Measurements from ENCODE around the gene DNAJB1.

The DNAJB1 gene

DNA sequence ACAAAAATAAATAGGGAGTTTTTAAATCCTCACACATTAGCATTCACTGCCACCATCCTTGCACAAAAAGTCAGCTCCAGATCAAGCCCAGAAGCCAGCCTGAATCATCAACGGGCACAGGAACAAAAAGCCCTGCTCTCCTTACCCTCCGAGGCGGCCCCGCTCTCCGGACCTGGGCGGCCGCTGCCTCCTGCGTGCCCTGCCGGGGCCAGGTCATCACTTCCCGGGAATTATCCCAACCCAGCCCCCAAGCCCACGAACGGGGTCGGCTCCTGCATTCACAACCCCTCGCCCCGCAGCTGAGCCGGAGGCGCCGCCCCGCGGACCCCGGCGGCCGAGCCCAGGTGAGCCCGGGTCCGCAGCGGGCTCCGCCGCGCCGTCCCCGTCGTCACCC, 754 bp downstream of the DNAJB1 start:
- TF ChIP-seq, protein P1, sequence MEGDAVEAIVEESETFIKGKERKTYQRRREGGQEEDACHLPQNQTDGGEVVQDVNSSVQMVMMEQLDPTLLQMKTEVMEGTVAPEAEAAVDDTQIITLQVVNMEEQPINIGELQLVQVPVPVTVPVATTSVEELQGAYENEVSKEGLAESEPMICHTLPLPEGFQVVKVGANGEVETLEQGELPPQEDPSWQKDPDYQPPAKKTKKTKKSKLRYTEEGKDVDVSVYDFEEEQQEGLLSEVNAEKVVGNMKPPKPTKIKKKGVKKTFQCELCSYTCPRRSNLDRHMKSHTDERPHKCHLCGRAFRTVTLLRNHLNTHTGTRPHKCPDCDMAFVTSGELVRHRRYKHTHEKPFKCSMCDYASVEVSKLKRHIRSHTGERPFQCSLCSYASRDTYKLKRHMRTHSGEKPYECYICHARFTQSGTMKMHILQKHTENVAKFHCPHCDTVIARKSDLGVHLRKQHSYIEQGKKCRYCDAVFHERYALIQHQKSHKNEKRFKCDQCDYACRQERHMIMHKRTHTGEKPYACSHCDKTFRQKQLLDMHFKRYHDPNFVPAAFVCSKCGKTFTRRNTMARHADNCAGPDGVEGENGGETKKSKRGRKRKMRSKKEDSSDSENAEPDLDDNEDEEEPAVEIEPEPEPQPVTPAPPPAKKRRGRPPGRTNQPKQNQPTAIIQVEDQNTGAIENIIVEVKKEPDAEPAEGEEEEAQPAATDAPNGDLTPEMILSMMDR (IDR thresholded peaks at IDR 0.05; ENCODE audit: insufficient read depth, low read depth, low read length, missing control alignments) = no peak
- peak overlapping the region; percentile 88 for H3K4me3 ChIP-seq (ENCODE audit: low read length)
- DNase-seq (ENCODE audit: low read depth) = no peak

DNA sequence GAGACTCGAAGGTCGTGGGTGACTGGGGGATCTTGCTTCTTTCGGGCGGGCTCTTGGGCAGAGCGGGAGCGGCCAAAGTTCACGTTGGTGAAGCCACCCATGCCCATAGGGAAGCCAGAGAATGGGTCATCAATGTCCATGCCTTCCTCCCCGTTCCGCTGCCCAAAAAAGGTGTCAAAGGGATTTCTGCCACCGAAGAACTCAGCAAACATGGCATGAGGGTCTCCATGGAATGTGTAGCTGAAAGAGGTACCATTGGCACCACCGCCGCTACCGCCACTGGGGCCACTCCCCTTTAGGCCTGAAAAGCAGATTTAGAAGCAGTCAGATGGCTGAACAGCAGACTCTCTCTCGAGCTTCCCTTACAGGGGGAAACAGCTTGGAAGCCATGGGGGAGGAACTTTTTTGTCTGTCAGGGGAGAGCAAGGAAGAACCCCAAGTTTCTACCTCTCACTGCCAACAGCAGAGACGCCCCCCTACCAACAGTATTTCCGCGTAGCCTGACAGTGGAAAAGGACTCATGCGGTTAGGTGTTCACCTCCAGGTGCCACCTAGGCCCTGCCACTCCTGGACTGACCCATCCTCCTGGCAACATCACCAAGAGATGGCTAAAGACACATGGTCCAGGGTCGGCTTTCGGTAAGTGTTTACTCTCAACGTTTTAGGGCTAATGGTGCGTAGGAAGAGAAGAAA, 1.3 kb downstream of the DNAJB1 start:
- no peak for DNase-seq (ENCODE audit: low read depth)
- peak overlapping the region; percentile 88 for H3K4me3 ChIP-seq (ENCODE audit: low read length)
- TF ChIP-seq, protein P1 (IDR thresholded peaks at IDR 0.05; ENCODE audit: insufficient read depth, low read depth, low read length, missing control alignments) = no peak

DNA sequence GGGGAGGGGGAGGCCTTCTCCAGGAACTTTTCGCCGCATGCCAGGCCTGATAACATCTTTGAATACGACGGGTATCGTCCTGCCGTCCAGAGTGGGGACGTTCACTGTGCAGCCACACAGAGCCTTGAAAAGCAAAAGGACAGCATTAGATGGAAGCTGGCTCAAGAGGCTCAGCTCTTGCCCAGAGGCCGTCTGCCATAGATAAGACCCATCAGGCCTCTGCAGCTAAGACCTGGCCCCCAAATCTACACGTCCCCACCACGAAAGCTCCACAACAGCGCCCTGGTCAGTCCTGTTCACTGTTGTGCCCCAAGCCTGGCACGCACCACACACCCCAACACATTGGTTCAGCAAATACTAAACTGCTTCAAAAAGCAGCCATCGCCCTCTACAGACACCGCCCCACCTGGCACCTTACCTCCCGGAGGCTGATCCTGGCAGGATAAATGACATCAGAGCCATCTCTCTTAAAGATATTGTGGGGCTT, 2.1 kb downstream of the DNAJB1 start:
- DNase-seq (ENCODE audit: low read depth) = no peak
- peak overlapping the region; percentile 88 for H3K4me3 ChIP-seq (ENCODE audit: low read length)
- TF ChIP-seq, protein P1 (IDR thresholded peaks at IDR 0.05; ENCODE audit: insufficient read depth, low read depth, low read length, missing control alignments) = peak; percentile 32

DNA sequence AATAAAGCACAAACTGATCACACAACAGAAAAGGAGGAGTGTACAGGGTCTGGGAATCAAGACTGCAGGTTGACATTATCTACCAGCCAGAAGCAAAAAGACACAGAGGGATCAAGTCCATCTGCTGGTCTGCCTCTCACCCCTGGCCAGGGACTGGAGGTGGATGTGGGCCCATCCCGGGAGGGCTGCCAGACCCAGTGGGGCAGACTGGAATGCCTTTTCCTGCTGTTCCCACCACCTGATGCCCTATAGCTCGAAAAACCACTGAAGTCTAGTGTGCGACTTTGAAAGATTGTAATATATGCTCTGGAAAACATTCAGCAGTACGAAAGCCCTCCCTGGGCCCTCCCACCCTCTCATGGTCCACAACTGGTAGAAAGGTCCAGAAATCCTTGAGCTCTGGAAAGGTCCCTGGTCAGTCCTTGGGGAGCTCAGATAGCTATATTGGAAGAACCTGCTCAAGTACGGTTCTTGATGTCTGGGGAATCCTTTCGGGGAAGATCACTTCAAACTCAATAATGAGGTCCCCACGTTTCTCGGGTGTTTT, 2.6 kb downstream of the DNAJB1 start:
- DNase-seq (ENCODE audit: low read depth) = no peak
- H3K4me3 ChIP-seq (ENCODE audit: low read length) = peak overlapping the region; percentile 88
- TF ChIP-seq, protein P1 (IDR thresholded peaks at IDR 0.05; ENCODE audit: insufficient read depth, low read depth, low read length, missing control alignments) = no peak

DNA sequence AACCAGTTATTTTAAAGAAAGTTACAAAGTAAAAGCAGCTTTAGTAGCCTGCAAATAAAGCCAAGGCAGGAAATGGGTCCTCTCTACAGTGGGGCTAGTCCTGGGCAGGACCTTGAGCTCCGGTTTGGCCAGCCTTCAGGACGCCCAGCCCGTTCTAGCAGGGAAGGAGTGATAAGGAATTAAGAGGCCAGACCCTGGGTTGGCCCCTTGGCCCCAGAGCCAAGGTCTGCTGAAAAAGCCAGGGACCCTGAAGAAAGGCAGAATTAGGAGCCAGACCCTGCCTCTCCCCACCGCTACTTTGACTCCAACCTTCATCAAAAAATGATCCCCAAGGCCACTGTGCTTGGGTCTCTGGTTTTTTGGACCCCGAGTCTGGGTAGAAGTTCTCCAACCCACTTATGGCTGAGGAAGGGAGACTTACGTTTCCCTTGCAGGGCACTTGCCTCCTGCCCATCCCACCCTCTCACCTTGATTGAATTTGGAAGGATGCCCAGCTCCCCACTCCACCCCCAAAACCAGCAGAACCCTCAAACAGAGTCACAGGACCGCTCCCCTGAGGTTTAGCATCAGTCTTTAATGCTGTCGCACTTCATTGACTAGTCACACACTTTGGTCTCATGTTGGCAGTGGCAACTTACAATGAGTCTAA, 3.9 kb downstream of the DNAJB1 start:
- H3K4me3 ChIP-seq (ENCODE audit: low read length) = no peak overlapping the region
- DNase-seq (ENCODE audit: low read depth) = no peak
- TF ChIP-seq, protein P1 (IDR thresholded peaks at IDR 0.05; ENCODE audit: insufficient read depth, low read depth, low read length, missing control alignments) = no peak

DNA sequence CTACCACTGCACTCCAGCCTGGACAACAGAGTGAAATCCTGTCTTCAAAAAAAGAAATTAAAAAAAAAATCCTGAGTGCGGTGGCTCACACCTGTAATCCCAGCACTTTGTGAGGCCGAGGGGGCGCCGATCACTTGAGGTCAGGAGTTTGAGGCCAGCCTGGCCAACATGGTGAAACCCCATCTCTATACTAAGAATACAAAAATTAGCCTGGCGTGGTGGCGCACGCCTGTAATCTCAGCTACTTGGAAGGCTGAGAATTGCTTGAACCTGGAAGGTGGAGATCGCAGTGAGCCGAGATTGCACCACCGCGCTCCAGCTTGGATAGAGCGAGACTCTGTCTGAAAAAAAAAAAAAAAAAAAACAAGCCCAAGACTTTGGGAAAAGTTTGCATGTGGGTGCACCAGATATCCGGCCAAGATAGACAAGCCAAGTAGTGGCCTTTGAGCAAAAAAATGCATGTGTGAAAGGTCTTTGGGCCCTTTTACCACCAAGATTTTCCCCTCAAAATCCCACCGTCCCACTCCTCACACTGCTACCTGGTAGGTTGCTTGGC, 5.7 kb downstream of the DNAJB1 start:
- no peak overlapping the region for H3K4me3 ChIP-seq (ENCODE audit: low read length)
- DNase-seq (ENCODE audit: low read depth) = no peak
- TF ChIP-seq, protein P1 (IDR thresholded peaks at IDR 0.05; ENCODE audit: insufficient read depth, low read depth, low read length, missing control alignments) = no peak

Data from epithelial cell of esophagus (primary cell).